ENCODE results near the gene LAMC2.
"Not testable (repeated sequence)": the region's sequence is repeated elsewhere in the genome, so short reads cannot be mapped to it uniquely, and the experiment has no call there.

- not testable (repeated sequence) for TF ChIP-seq CTCF, POLR2A (IDR thresholded peaks at IDR 0.05)
Measured at GRCh38 chr1:183240853-183241252, 54.8 kb downstream of the LAMC2 start.

Data from vagina (tissue), 2 donors.